Progenitor cell of endocrine pancreas (in vitro differentiated cells): ENCODE data around the gene FMO5. TPM values are rescaled to one million over a fixed set of nuclear protein-coding genes. Genes with fewer than 3 reads are reported as not detected.
A peak's percentile ranks its signal among the peaks of the same experiment; 100 is the strongest.
"Not testable (repeated sequence)": the region's sequence is repeated elsewhere in the genome, so short reads cannot be mapped to it uniquely, and the experiment has no call there.

ENCODE experiments used
- DNase-seq: peaks from one replicate; pipeline ENCODE4 v3.0.0; 2021; ENCODE audit warnings: low spot score; ENCODE audit not compliant: unreplicated experiment
- H3K27ac Mint-ChIP-seq: 2 replicates; pipeline ENCODE4 v1.8.0; 2021; ENCODE audit warnings: mild to moderate bottlenecking, moderate library complexity, mixed read lengths
- H3K27me3 Mint-ChIP-seq: 2 replicates; pipeline ENCODE4 v1.8.0; 2021; ENCODE audit warnings: mixed read lengths
- H3K36me3 Mint-ChIP-seq: 2 replicates; pipeline ENCODE4 v1.8.0; 2022; ENCODE audit warnings: mixed read lengths; ENCODE audit not compliant: insufficient read depth
- H3K4me1 Mint-ChIP-seq: 2 replicates; pipeline ENCODE4 v1.8.0; 2021; ENCODE audit warnings: low read depth, mixed read lengths
- H3K4me3 Mint-ChIP-seq: 2 replicates; pipeline ENCODE4 v1.8.0; 2021; ENCODE audit warnings: low read depth, mild to moderate bottlenecking, moderate library complexity, mixed read lengths
- H3K9me3 Mint-ChIP-seq: 2 replicates; pipeline ENCODE4 v1.8.0; 2021; ENCODE audit warnings: low read depth, mixed read lengths
- CTCF ChIP-seq: fragments of 200-600 bp; sonication (generic); IDR thresholded peaks from one replicate; pipeline ENCODE4 v1.5.0; 2021; ENCODE audit warnings: antibody characterized with exemption, mild to moderate bottlenecking; ENCODE audit not compliant: unreplicated experiment
- total RNA-seq: library from RNA; stranded (reverse); gene quantifications from 2 replicates; pipeline ENCODE4 v1.2.1, GENCODE V29; 2021

FMO5 gene
- total RNA-seq, 1 donor from 2014 or later, result 5.0 TPM

GRCh38 chr1:147238053-147238902, 13.1 kb upstream of the FMO5 start:
- Mint-ChIP-seq H3K36me3 (peaks cover 8% of the 10 kb centered on the region), H3K4me1 (peaks cover 49% of the 10 kb centered on the region), H3K27me3 (no peaks in the 10 kb centered on the region), H3K4me3 (no peak overlapping the region), H3K27ac (peak overlapping the region; percentile 57), H3K9me3 (no peaks in the 10 kb centered on the region)
- no peak for DNase-seq
- no peak for TF ChIP-seq CTCF

- Mint-ChIP-seq H3K36me3 (peaks cover 9% of the 10 kb centered on the region), H3K27me3 (no peaks in the 10 kb centered on the region), H3K9me3 (no peaks in the 10 kb centered on the region), H3K4me1 (peaks cover 48% of the 10 kb centered on the region), H3K4me3 (no peak overlapping the region), H3K27ac (no peak overlapping the region)
- DNase-seq, result no peak
- TF ChIP-seq CTCF, result no peak
These were observed 12.0 kb upstream of the FMO5 start for GRCh38 chr1:147236959-147237791.

- Mint-ChIP-seq H3K36me3 (peaks cover 14% of the 10 kb centered on the region), H3K9me3 (peaks cover 4% of the 10 kb centered on the region), H3K4me1 (peaks cover 43% of the 10 kb centered on the region)
These were observed 11.3 kb upstream of the FMO5 start for GRCh38 chr1:147236448-147236847.

GRCh38 chr1:147235822-147236221, 10.7 kb upstream of the FMO5 start:
- peaks cover 10% of the 10 kb centered on the region for H3K9me3 Mint-ChIP-seq
- no peak overlapping the region for H3K4me3 Mint-ChIP-seq
- H3K27me3 Mint-ChIP-seq, result no peaks in the 10 kb centered on the region
- H3K36me3 Mint-ChIP-seq, result peaks cover 16% of the 10 kb centered on the region
- no peak for DNase-seq
- TF ChIP-seq CTCF, result no peak
- H3K4me1 Mint-ChIP-seq, result peaks cover 37% of the 10 kb centered on the region
- H3K27ac Mint-ChIP-seq, result no peak overlapping the region

More at GRCh38 chr1:147236448-147236847, 11.3 kb upstream of the FMO5 start:
- TF ChIP-seq CTCF, result no peak
- H3K27me3 Mint-ChIP-seq, result no peaks in the 10 kb centered on the region
- H3K4me3 Mint-ChIP-seq, result no peak overlapping the region
- H3K27ac Mint-ChIP-seq, result no peak overlapping the region
- no peak for DNase-seq

GRCh38 chr1:147233903-147234302, 8.8 kb upstream of the FMO5 start:
- Mint-ChIP-seq H3K27ac (peak overlapping the region; percentile 63), H3K36me3 (peaks cover 16% of the 10 kb centered on the region), H3K4me1 (peaks cover 18% of the 10 kb centered on the region), H3K9me3 (peaks cover 10% of the 10 kb centered on the region)
- not testable (repeated sequence) for H3K27me3 Mint-ChIP-seq, H3K4me3 Mint-ChIP-seq, DNase-seq

GRCh38 chr1:147231032-147231431, 5.9 kb upstream of the FMO5 start:
- not testable (repeated sequence) for H3K4me1 Mint-ChIP-seq, H3K4me3 Mint-ChIP-seq, H3K27me3 Mint-ChIP-seq, DNase-seq
- H3K27ac Mint-ChIP-seq, result peak overlapping the region; percentile 74
- peaks cover 13% of the 10 kb centered on the region for H3K36me3 Mint-ChIP-seq
- peaks cover 10% of the 10 kb centered on the region for H3K9me3 Mint-ChIP-seq
